A549 (cell line): ENCODE measurements around the gene CMPK2. TPM values are rescaled to one million over a fixed set of nuclear protein-coding genes. Genes with fewer than 3 reads are reported as not detected.

ENCODE experiments used
- ATAC-seq, 2 experiments: fragments of 200-7000 bp in 1 of 2; fragments of >200 bp in 1 of 2; cut with Nextera tagmentation in 1 of 2; cut with Tn5 transposase in 1 of 2; 3 replicates each; pipeline versions ENCODE4 v1.8.0 to v1.9.1; 2018 to 2020; ENCODE audit warnings: mild to moderate bottlenecking in 1 of 2, moderate library complexity in 1 of 2
- CTCF ChIA-PET: fragments of 300-600 bp; sonication (Branson Sonifier 250); formaldehyde crosslinking; extraction: SDS; loops from one replicate; lab custom pipeline; 2021; ENCODE audit warnings: antibody characterized with exemption, inconsistent platforms; lab: Yijun Ruan, JAX
- POLR2A ChIA-PET: fragments of 350-600 bp; formaldehyde crosslinking; extraction: SDS; loops from one replicate; lab custom pipeline; 2021; ENCODE audit warnings: antibody characterized with exemption, inconsistent platforms; lab: Yijun Ruan, JAX
- DNase-seq, 2 experiments: peaks; one replicate each; pipeline versions ENCODE4 v3.0.0 to v3.0.0-alpha.2; 2011 to 2016; ENCODE audit warnings: low read depth in 1 of 2, low spot score in 1 of 2
- FAIRE-seq: peaks from 2 replicates; lab custom pipeline; 2011; peaks lifted over from hg19 to GRCh38; lab: Jason Lieb, UNC
- H3K27ac ChIP-seq, 2 experiments: fragments of >200 bp; sonication (Bioruptor Twin); formaldehyde crosslinking; 3 replicates each; pipeline ENCODE4 v1.5.1; 2016 to 2017
- H3K4me1 ChIP-seq: fragments of >200 bp; sonication (Bioruptor Twin); formaldehyde crosslinking; 3 replicates; pipeline ENCODE4 v1.6.1; 2016
- H3K4me2 ChIP-seq: fragments of >200 bp; sonication (Bioruptor Twin); formaldehyde crosslinking; 3 replicates; pipeline ENCODE4 v1.6.1; 2016
- H3K4me3 ChIP-seq: fragments of >200 bp; sonication (Bioruptor Twin); formaldehyde crosslinking; 3 replicates; pipeline ENCODE4 v1.5.1; 2016
- H3K9me3 ChIP-seq: fragments of >200 bp; sonication (Bioruptor Twin); formaldehyde crosslinking; 3 replicates; pipeline ENCODE4 v1.6.1; 2016
- BCL3 ChIP-seq: fragments of >200 bp; sonication (Bioruptor Twin); formaldehyde crosslinking; IDR thresholded peaks from 3 replicates; pipeline ENCODE4 v1.6.1; 2016
- BHLHE40 ChIP-seq: IDR thresholded peaks from 2 replicates; pipeline ENCODE4 v1.6.1; 2012; ENCODE audit warnings: low read depth, low read length, inconsistent platforms
- CBX8 ChIP-seq: fragments of 200-600 bp; sonication (generic); IDR thresholded peaks from 2 replicates; pipeline ENCODE4 v1.6.1; 2016
- CEBPB ChIP-seq, 2 experiments: fragments of >200 bp in 1 of 2; sonication (Bioruptor Twin) in 1 of 2; formaldehyde crosslinking in 1 of 2; IDR thresholded peaks; 2 replicates each; pipeline ENCODE4 v1.6.1; 2012 to 2016
- EHMT2 ChIP-seq: fragments of 200-600 bp; sonication (generic); IDR thresholded peaks from 2 replicates; pipeline ENCODE4 v1.6.1; 2016; ENCODE audit warnings: antibody characterized with exemption, low read depth, mild to moderate bottlenecking, moderate library complexity
- ELK1 ChIP-seq: fragments of 150-350 bp; IDR thresholded peaks from 2 replicates; pipeline ENCODE4 v1.6.1; 2014; ENCODE audit warnings: low read depth, mild to moderate bottlenecking, low read length
- GATA3 ChIP-seq: IDR thresholded peaks from 2 replicates; pipeline ENCODE4 v1.6.1; 2012; ENCODE audit warnings: borderline replicate concordance
- HDAC2 ChIP-seq: fragments of 200-600 bp; sonication (generic); IDR thresholded peaks from 2 replicates; pipeline ENCODE4 v1.6.1; 2016
- HES2 ChIP-seq: fragments of >200 bp; sonication (Bioruptor Twin); formaldehyde crosslinking; IDR thresholded peaks from 2 replicates; pipeline ENCODE4 v1.6.1; 2016
- HMGXB4 ChIP-seq: fragments of 250-450 bp; sonication (Bioruptor Pico); IDR thresholded peaks from 2 replicates; pipeline ENCODE4 v1.5.0; 2021; ENCODE audit warnings: mild to moderate bottlenecking, moderate library complexity, borderline replicate concordance
- HOXA7 ChIP-seq: fragments of 250-450 bp; sonication (Bioruptor Pico); IDR thresholded peaks from 2 replicates; pipeline ENCODE4 v1.5.0; 2020; ENCODE audit warnings: mild to moderate bottlenecking, moderate library complexity
- MAFK ChIP-seq: fragments of 450-650 bp; IDR thresholded peaks from 2 replicates; pipeline ENCODE4 v1.6.1; 2014; ENCODE audit not compliant: partially characterized antibody
- MAX ChIP-seq: IDR thresholded peaks from 2 replicates; pipeline ENCODE4 v1.6.1; 2012
- NPAS2 ChIP-seq: fragments of 250-450 bp; sonication (Bioruptor Pico); IDR thresholded peaks from 2 replicates; pipeline ENCODE4 v1.8.0; 2022; ENCODE audit warnings: mild to moderate bottlenecking, moderate library complexity, borderline replicate concordance
- NR3C1 ChIP-seq: fragments of >200 bp; sonication (Bioruptor Twin); formaldehyde crosslinking; IDR thresholded peaks from 3 replicates; pipeline ENCODE4 v1.6.1; 2017
- POLR2AphosphoS2 ChIP-seq: conservative IDR thresholded peaks from 2 replicates; pipeline ENCODE4 v1.6.1; 2012; ENCODE audit warnings: low read length, improper control_type of control experiment, inconsistent platforms
- RAD21 ChIP-seq, 2 experiments: fragments of >200 bp in 1 of 2; sonication (Bioruptor Twin) in 1 of 2; formaldehyde crosslinking in 1 of 2; IDR thresholded peaks in 1 of 2; conservative IDR thresholded peaks in 1 of 2; 2 replicates in 1 of 2; 3 replicates in 1 of 2; pipeline ENCODE4 v1.6.1; 2012 to 2018; ENCODE audit warnings: inconsistent platforms in 1 of 2
- REST ChIP-seq: fragments of 200-600 bp; sonication (generic); IDR thresholded peaks from 2 replicates; pipeline ENCODE4 v1.6.1; 2016; ENCODE audit warnings: antibody characterized with exemption, mild to moderate bottlenecking, moderate library complexity
- RFX5 ChIP-seq: fragments of 450-650 bp; IDR thresholded peaks from 2 replicates; pipeline ENCODE4 v1.7.1; 2014; ENCODE audit warnings: antibody characterized with exemption, mild to moderate bottlenecking, moderate library complexity
- RNF2 ChIP-seq: fragments of 200-600 bp; sonication (generic); IDR thresholded peaks from 2 replicates; pipeline ENCODE4 v1.6.1; 2016; ENCODE audit warnings: low read depth, mild to moderate bottlenecking, antibody characterized with exemption, moderate library complexity, borderline replicate concordance
- SMC3 ChIP-seq: fragments of >200 bp; sonication (Bioruptor Twin); formaldehyde crosslinking; IDR thresholded peaks from 3 replicates; pipeline ENCODE4 v1.6.1; 2018; ENCODE audit warnings: inconsistent platforms
- TFCP2L1 ChIP-seq: fragments of 250-450 bp; sonication (Bioruptor Pico); IDR thresholded peaks from 2 replicates; pipeline ENCODE4 v1.5.0; 2021; ENCODE audit warnings: mild to moderate bottlenecking
- TP53 ChIP-seq: fragments of 250-450 bp; sonication (Bioruptor Pico); IDR thresholded peaks from 2 replicates; pipeline ENCODE4 v1.5.0; 2021; ENCODE audit warnings: mild to moderate bottlenecking, moderate library complexity
- ZC3H11A ChIP-seq: fragments of 450-650 bp; IDR thresholded peaks from 2 replicates; pipeline ENCODE4 v1.6.1; 2014; ENCODE audit warnings: antibody characterized with exemption, mild to moderate bottlenecking
- ZFP36 ChIP-seq: fragments of 450-650 bp; IDR thresholded peaks from 2 replicates; pipeline ENCODE4 v1.6.1; 2014; ENCODE audit warnings: borderline replicate concordance; ENCODE audit not compliant: partially characterized antibody
- ZNF302 ChIP-seq: fragments of 250-450 bp; sonication (Bioruptor Pico); IDR thresholded peaks from 2 replicates; pipeline ENCODE4 v1.9.0; 2021; ENCODE audit warnings: inconsistent platforms, mild to moderate bottlenecking, moderate library complexity
- ZSCAN20 ChIP-seq: fragments of 250-450 bp; sonication (Bioruptor Pico); IDR thresholded peaks from 2 replicates; pipeline ENCODE4 v1.8.0; 2022; ENCODE audit warnings: mild to moderate bottlenecking, moderate library complexity
- WGBS: methylation state at CpG from one replicate; pipeline ENCODE4 v1.1.6; 2017; ENCODE audit errors: missing lambda C conversion rate; 5-methylcytosine and 5-hydroxymethylcytosine counted together
- polyA plus RNA-seq, 4 experiments: library from polyadenylated mRNA; depleted of rRNA in 3 of 4; stranded (reverse); fragments of >200 nt; fragmentation: RNase III in 1 of 4; extraction: RNeasy Plus Mini Kit Qiagen cat#74134 plus additional on column Dnase treatment in 1 of 4; gene quantifications; 2 replicates in 3 of 4; 3 replicates in 1 of 4; pipeline ENCODE4 v1.2.3, GENCODE V29; 2011 to 2017

CMPK2 gene
- polyA plus RNA-seq, 2 of the 4 experiments (the other 2 are of a cell fraction) = 0.12 to 0.41 TPM

GRCh38 chr2:6814312-6814711, 51.4 kb downstream of the CMPK2 start:
- CTCF ChIA-PET = no interaction called here
- Histone ChIP-seq H3K27ac (no peak overlapping the region), H3K4me3 (no peak overlapping the region), H3K9me3 (no peaks in the 10 kb centered on the region), H3K4me1 (no peaks in the 10 kb centered on the region), H3K4me2 (no peak overlapping the region)
- 31% methylated on average over 10 of the region's 10 CpGs for WGBS
- no peak for TF ChIP-seq EHMT2
- TF ChIP-seq CEBPB (IDR thresholded peaks at IDR 0.05) = no peak
- no peak for DNase-seq
- ATAC-seq = no peak
- POLR2A ChIA-PET = no interaction called here
- no peak for FAIRE-seq

- Histone ChIP-seq H3K4me3 (no peak overlapping the region), H3K4me2 (no peak overlapping the region), H3K4me1 (no peaks in the 10 kb centered on the region)
- DNase-seq = no peak
- ATAC-seq = no peak
- POLR2A ChIA-PET = no interaction called here
- no peak for FAIRE-seq
- no peak for TF ChIP-seq NR3C1
- TF ChIP-seq HOXA7 = no peak
- no peak for TF ChIP-seq HDAC2
- TF ChIP-seq HES2 = no peak
- TF ChIP-seq BHLHE40 = no peak
- TF ChIP-seq ZSCAN20 (CRISPR knock-in tag) = no peak
- TF ChIP-seq ZFP36 = no peak
- TF ChIP-seq CBX8 = no peak
- no peak for TF ChIP-seq ZC3H11A
- no peak for TF ChIP-seq ELK1
- no peak for TF ChIP-seq MAFK
- no peak for TF ChIP-seq ZNF302
- TF ChIP-seq POLR2AphosphoS2 = no peak
- TF ChIP-seq RAD21 (conservative IDR thresholded peaks at IDR 0.05 in 1 of 2, IDR thresholded peaks at IDR 0.05 in 1 of 2) = no peak
- no peak for TF ChIP-seq RFX5
- TF ChIP-seq NPAS2 (CRISPR knock-in tag) = no peak
- TF ChIP-seq SMC3 = no peak
- TF ChIP-seq HMGXB4 (CRISPR knock-in tag) = no peak
- TF ChIP-seq TFCP2L1 (CRISPR knock-in tag) = no peak
- TF ChIP-seq, all 56 proteins: peak for 0
- WGBS = 5% methylated on average over 2 of the region's 2 CpGs
- Histone ChIP-seq H3K27ac (no peak overlapping the region), H3K9me3 (no peaks in the 10 kb centered on the region)
- CTCF ChIA-PET = no interaction called here
Observed at GRCh38 chr2:6813573-6813972, 52.1 kb downstream of the CMPK2 start.

- Histone ChIP-seq H3K4me2 (no peak overlapping the region), H3K27ac (no peak overlapping the region), H3K4me1 (no peaks in the 10 kb centered on the region), H3K4me3 (no peak overlapping the region), H3K9me3 (no peaks in the 10 kb centered on the region)
- DNase-seq (no peak), ATAC-seq (no peak; a peak in 1 of 6 replicates), FAIRE-seq (no peak)
- ChIA-PET CTCF (no interaction called here), POLR2A (no interaction called here)
- WGBS = 40% methylated on average over 11 of the region's 12 CpGs
- TF ChIP-seq BCL3 = no peak
- no peak for TF ChIP-seq NPAS2 (CRISPR knock-in tag)
- TF ChIP-seq RNF2 = no peak
- TF ChIP-seq GATA3 = no peak
- TF ChIP-seq CEBPB (IDR thresholded peaks at IDR 0.05) = no peak
- no peak for TF ChIP-seq REST
- no peak for TF ChIP-seq TP53 (CRISPR knock-in tag)
- no peak for TF ChIP-seq MAFK
- TF ChIP-seq ZNF302 = no peak
- TF ChIP-seq MAX = no peak
- no peak for TF ChIP-seq POLR2AphosphoS2
- no peak for TF ChIP-seq EHMT2
Observed at GRCh38 chr2:6812857-6813530, 52.7 kb downstream of the CMPK2 start.
